Measurements from ENCODE around the gene PRKAG2.

- no peak for TF ChIP-seq POLR2AphosphoS5 (IDR thresholded peaks at IDR 0.05)
- TF ChIP-seq EP300 (IDR thresholded peaks at IDR 0.05; ENCODE audit: low read depth): no peak
- no peak for TF ChIP-seq CTCF (IDR thresholded peaks at IDR 0.05)
Observed at GRCh38 chr7:151806204-151806603, 70.7 kb downstream of the PRKAG2 start.

Data from transverse colon (tissue), 4 donors.